A673 (cell line): ENCODE measurements around the gene RBBP8.

ENCODE experiments used
- EZH2 ChIP-seq: fragments of 200-600 bp; sonication (generic); IDR thresholded peaks from 2 replicates; pipeline ENCODE4 v1.6.1; 2017; ENCODE audit warnings: borderline replicate concordance, low read depth, mild to moderate bottlenecking, mixed read lengths, antibody characterized with exemption, low read length; ENCODE audit not compliant: poor library complexity, severe bottlenecking
- TF ChIP-seq, protein P1 (sequence below): fragments of 300-800, 200-600 bp; sonication (generic); conservative IDR thresholded peaks from 2 replicates; pipeline ENCODE4 v1.5.1; 2017; ENCODE audit warnings: low read depth, mild to moderate bottlenecking, antibody characterized with exemption, low read length, moderate library complexity, mixed read lengths

DNA sequence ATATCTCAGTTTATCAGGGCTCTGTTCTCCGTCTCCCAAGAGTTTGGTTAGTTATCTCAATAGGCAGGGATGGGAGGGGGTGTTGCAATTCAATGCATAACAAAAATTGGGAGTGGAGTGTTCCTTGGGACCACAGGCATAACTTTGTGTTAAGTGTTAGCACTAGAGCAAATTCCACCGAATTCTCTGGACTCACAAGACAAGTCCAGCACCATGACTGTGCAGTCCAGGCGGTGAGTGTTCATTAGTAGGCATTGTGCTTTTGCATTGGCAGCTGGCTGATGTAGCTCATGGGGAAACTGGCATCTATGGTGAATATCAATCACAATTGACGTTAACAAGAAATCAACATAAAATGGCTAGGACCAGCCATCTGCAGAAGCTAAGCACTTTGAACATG is 123.2 kb downstream of the RBBP8 start:
- TF ChIP-seq, protein P1, sequence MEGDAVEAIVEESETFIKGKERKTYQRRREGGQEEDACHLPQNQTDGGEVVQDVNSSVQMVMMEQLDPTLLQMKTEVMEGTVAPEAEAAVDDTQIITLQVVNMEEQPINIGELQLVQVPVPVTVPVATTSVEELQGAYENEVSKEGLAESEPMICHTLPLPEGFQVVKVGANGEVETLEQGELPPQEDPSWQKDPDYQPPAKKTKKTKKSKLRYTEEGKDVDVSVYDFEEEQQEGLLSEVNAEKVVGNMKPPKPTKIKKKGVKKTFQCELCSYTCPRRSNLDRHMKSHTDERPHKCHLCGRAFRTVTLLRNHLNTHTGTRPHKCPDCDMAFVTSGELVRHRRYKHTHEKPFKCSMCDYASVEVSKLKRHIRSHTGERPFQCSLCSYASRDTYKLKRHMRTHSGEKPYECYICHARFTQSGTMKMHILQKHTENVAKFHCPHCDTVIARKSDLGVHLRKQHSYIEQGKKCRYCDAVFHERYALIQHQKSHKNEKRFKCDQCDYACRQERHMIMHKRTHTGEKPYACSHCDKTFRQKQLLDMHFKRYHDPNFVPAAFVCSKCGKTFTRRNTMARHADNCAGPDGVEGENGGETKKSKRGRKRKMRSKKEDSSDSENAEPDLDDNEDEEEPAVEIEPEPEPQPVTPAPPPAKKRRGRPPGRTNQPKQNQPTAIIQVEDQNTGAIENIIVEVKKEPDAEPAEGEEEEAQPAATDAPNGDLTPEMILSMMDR: no peak
- no peak for TF ChIP-seq EZH2
